HCT116 (cell line): ENCODE results near the gene METTL18. TPM values are rescaled to one million over a fixed set of nuclear protein-coding genes. Genes with fewer than 3 reads are reported as not detected.

Experiments used
- ATAC-seq: fragments of 200-7000 bp; cut with Tn5 transposase; 2 replicates; pipeline ENCODE4 v1.9.1; 2020; ENCODE audit warnings: mild to moderate bottlenecking, moderate library complexity
- BruUV-seq: library from RNA; stranded (reverse); fragments of 400-500 nt; replicated peaks from 2 replicates; lab custom pipeline; 2021; lab: Mats Ljungman, UMichigan
- CTCF ChIA-PET: fragments of 300-600 bp; sonication (Branson Sonifier 250); formaldehyde crosslinking; loops from one replicate; lab custom pipeline; 2021; ENCODE audit warnings: antibody characterized with exemption; lab: Charles Lee
- POLR2A ChIA-PET: fragments of 300-600, 350-600 bp; sonication (Branson Sonifier 250); formaldehyde crosslinking; loops from one replicate; lab custom pipeline; 2021; ENCODE audit warnings: antibody characterized with exemption; lab: Charles Lee
- RAD21 ChIA-PET, 2 experiments: fragments of 300-600 bp; sonication (Branson Sonifier 250); formaldehyde crosslinking; loops; one replicate each; lab custom pipeline; 2023; ENCODE audit warnings: low total read pairs in 2 of 2; ENCODE audit not compliant: uncharacterized antibody in 2 of 2, unreplicated experiment in 2 of 2, low non-redundant PET in 1 of 2; lab: Charles Lee
- DNase-seq: peaks from one replicate; pipeline ENCODE4 v3.0.0-alpha.2; 2010; ENCODE audit warnings: low read depth, low spot score
- H2AFZ ChIP-seq: fragments of 200-600 bp; shearing (Covaris generic), sonication (generic); 2 replicates; pipeline ENCODE4 v1.6.1; 2017; ENCODE audit warnings: low read depth, mixed run types, mixed read lengths, antibody characterized with exemption, low read length; ENCODE audit not compliant: poor library complexity, severe bottlenecking
- H3K27ac ChIP-seq: 2 replicates; pipeline ENCODE4 v1.5.1; 2012; ENCODE audit warnings: low read depth, low read length
- H3K27me3 ChIP-seq: fragments of 200-600 bp; sonication (generic); 2 replicates; pipeline ENCODE4 v1.6.1; 2016; ENCODE audit warnings: mixed run types, low read length, mixed read lengths; ENCODE audit not compliant: insufficient read depth
- H3K36me3 ChIP-seq, 2 experiments: fragments of 200-500 bp in 1 of 2; fragments of 200-600 bp in 1 of 2; sonication (Bioruptor generic) in 1 of 2; sonication (generic) in 1 of 2; 2 replicates each; pipeline versions ENCODE4 v1.5.1 to v1.6.1; 2014 to 2016; ENCODE audit warnings: low read length in 2 of 2, inconsistent platforms in 1 of 2, mixed read lengths in 1 of 2, mixed run types in 1 of 2; ENCODE audit not compliant: insufficient read depth in 2 of 2, control insufficient read depth in 1 of 2
- H3K4me1 ChIP-seq, 2 experiments: fragments of 200-600 bp in 1 of 2; sonication (generic) in 1 of 2; 2 replicates each; pipeline versions ENCODE4 v1.5.1 to v1.6.1; 2012 to 2017; ENCODE audit warnings: low read length in 2 of 2, inconsistent platforms in 1 of 2, mild to moderate bottlenecking in 1 of 2, mixed read lengths in 1 of 2, mixed run types in 1 of 2, moderate library complexity in 1 of 2; ENCODE audit not compliant: insufficient read depth in 2 of 2, control insufficient read depth in 1 of 2
- H3K4me2 ChIP-seq: fragments of 200-600 bp; sonication (generic); 2 replicates; pipeline ENCODE4 v1.6.1; 2017; ENCODE audit warnings: mixed run types, low read length, mixed read lengths
- H3K4me3 ChIP-seq, 2 experiments: fragments of 200-600 bp in 1 of 2; sonication (generic) in 1 of 2; replicated peaks in 1 of 2; 2 replicates each; pipeline ENCODE4 v1.5.1; 2011 to 2016; ENCODE audit warnings: low read length in 2 of 2, control low read depth in 1 of 2, low read depth in 1 of 2, mild to moderate bottlenecking in 1 of 2, mixed read lengths in 1 of 2, mixed run types in 1 of 2
- H3K79me2 ChIP-seq: fragments of 200-600 bp; sonication (generic); 2 replicates; pipeline ENCODE4 v1.6.1; 2017; ENCODE audit warnings: mild to moderate bottlenecking, mixed run types, low read length, moderate library complexity, mixed read lengths; ENCODE audit not compliant: insufficient read depth
- H3K9ac ChIP-seq: fragments of 200-600 bp; sonication (generic); 2 replicates; pipeline ENCODE4 v1.6.1; 2016; ENCODE audit warnings: low read length, mixed read lengths
- H3K9me2 ChIP-seq: fragments of 200-600 bp; sonication (generic), shearing (Covaris generic); 2 replicates; pipeline ENCODE4 v1.6.1; 2017; ENCODE audit warnings: mixed run types, mild to moderate bottlenecking, moderate library complexity; ENCODE audit not compliant: insufficient read depth
- H3K9me3 ChIP-seq, 2 experiments: fragments of 200-500 bp in 1 of 2; fragments of 200-600 bp in 1 of 2; sonication (Bioruptor generic) in 1 of 2; sonication (generic) in 1 of 2; 2 replicates each; pipeline ENCODE4 v1.6.1; 2014 to 2017; ENCODE audit warnings: low read length in 2 of 2, mixed read lengths in 2 of 2, inconsistent platforms in 1 of 2, low read depth in 1 of 2, mild to moderate bottlenecking in 1 of 2, mixed run types in 1 of 2, moderate library complexity in 1 of 2; ENCODE audit not compliant: control insufficient read depth in 1 of 2, insufficient read depth in 1 of 2
- H4K20me1 ChIP-seq: fragments of 200-600 bp; sonication (generic), shearing (Covaris generic); 2 replicates; pipeline ENCODE4 v1.6.1; 2017; ENCODE audit warnings: mixed run types, mild to moderate bottlenecking, moderate library complexity; ENCODE audit not compliant: insufficient read depth
- ATF3 ChIP-seq: IDR thresholded peaks from 2 replicates; pipeline ENCODE4 v1.6.1; 2012
- CBX3 ChIP-seq: IDR thresholded peaks from 2 replicates; pipeline ENCODE4 v1.6.1; 2012; ENCODE audit warnings: low read depth
- CEBPB ChIP-seq: IDR thresholded peaks from 2 replicates; pipeline ENCODE4 v1.6.1; 2012; ENCODE audit warnings: low read depth
- EGR1 ChIP-seq: IDR thresholded peaks from 2 replicates; pipeline ENCODE4 v1.6.1; 2012; ENCODE audit warnings: low read depth
- EZH2 ChIP-seq: fragments of 200-600 bp; sonication (generic); IDR thresholded peaks from 2 replicates; pipeline ENCODE4 v1.6.1; 2017; ENCODE audit warnings: antibody characterized with exemption, mixed run types
- EZH2phosphoT487 ChIP-seq: fragments of 200-600 bp; IDR thresholded peaks from 2 replicates; pipeline ENCODE4 v1.6.1; 2018; ENCODE audit warnings: antibody characterized with exemption, borderline replicate concordance
- FOSL1 ChIP-seq: IDR thresholded peaks from 2 replicates; pipeline ENCODE4 v1.6.1; 2012; ENCODE audit warnings: low read depth
- JUND ChIP-seq: IDR thresholded peaks from 2 replicates; pipeline ENCODE4 v1.6.1; 2012
- POLR2A ChIP-seq: IDR thresholded peaks from 2 replicates; pipeline ENCODE4 v1.7.0; 2011; ENCODE audit warnings: borderline replicate concordance; ENCODE audit not compliant: insufficient read depth, insufficient read length; ENCODE audit errors: extremely low read depth
- POLR2AphosphoS5 ChIP-seq: IDR thresholded peaks from 2 replicates; pipeline ENCODE4 v1.6.1; 2011; ENCODE audit warnings: mild to moderate bottlenecking, low read depth, low read length, moderate library complexity
- RAD21 ChIP-seq: IDR thresholded peaks from 2 replicates; pipeline ENCODE4 v1.6.1; 2012; ENCODE audit warnings: low read depth, mild to moderate bottlenecking
- SP1 ChIP-seq: IDR thresholded peaks from 2 replicates; pipeline ENCODE4 v1.6.1; 2012; ENCODE audit warnings: low read depth
- TCF7L2 ChIP-seq: IDR thresholded peaks from 2 replicates; pipeline ENCODE4 v1.7.0; 2011; ENCODE audit warnings: borderline replicate concordance, inconsistent platforms; ENCODE audit not compliant: insufficient read depth, insufficient read length; ENCODE audit errors: extremely low read depth
- ZFX ChIP-seq: fragments of 450-650 bp; IDR thresholded peaks from 2 replicates; pipeline ENCODE4 v1.6.1; 2017
- ZNF274 ChIP-seq: fragments of 200-500 bp; sonication (Bioruptor generic); IDR thresholded peaks from 2 replicates; pipeline ENCODE4 v1.6.1; 2014; ENCODE audit warnings: mild to moderate bottlenecking, low read depth, low read length, inconsistent platforms
- intact Hi-C: fragments of 100-400 bp; cut with micrococcal nuclease; formaldehyde crosslinking; loops from 2 replicates; pipeline ENCODE4 v1.10.0; 2022
- total RNA-seq: library from RNA; stranded (reverse); gene quantifications from one replicate; pipeline ENCODE4 v1.2.1, GENCODE V29; 2021; ENCODE audit not compliant: unreplicated experiment
- TF ChIP-seq, protein P1 (sequence below): IDR thresholded peaks from 2 replicates; pipeline ENCODE4 v1.6.1; 2012; ENCODE audit warnings: low read depth

The METTL18 gene
- total RNA-seq, 1 experiment from 2014 or later = 7.4 TPM

GRCh38 chr1:169746550-169746949 is 48.2 kb downstream of the METTL18 start:
- no TSS peak for BruUV-seq
- no peaks in the 10 kb centered on the region for H3K36me3 ChIP-seq
- H3K4me2 ChIP-seq = no peak overlapping the region
- ChIA-PET POLR2A (no interaction called here), RAD21 (no interaction called here), CTCF (no interaction called here)
- no peaks in the 10 kb centered on the region for H3K79me2 ChIP-seq
- H3K27ac ChIP-seq = no peak overlapping the region
- no peak overlapping the region for H3K9ac ChIP-seq
- intact Hi-C loops = no loop called here
- H4K20me1 ChIP-seq = no peaks in the 10 kb centered on the region
- no peak overlapping the region for H2AFZ ChIP-seq
- ATAC-seq (no peak), DNase-seq (no peak)
- no peaks in the 10 kb centered on the region for H3K9me2 ChIP-seq
- no peak overlapping the region for H3K4me3 ChIP-seq
- TF ChIP-seq EGR1 (no peak), EZH2 (no peak), TCF7L2 (no peak), RAD21 (no peak), ZNF274 (no peak), EZH2phosphoT487 (no peak), SP1 (no peak), POLR2A (no peak), CEBPB (no peak), POLR2AphosphoS5 (no peak), ATF3 (no peak), JUND (no peak), ZFX (no peak), CBX3 (no peak), FOSL1 (no peak)
- TF ChIP-seq, protein P1, sequence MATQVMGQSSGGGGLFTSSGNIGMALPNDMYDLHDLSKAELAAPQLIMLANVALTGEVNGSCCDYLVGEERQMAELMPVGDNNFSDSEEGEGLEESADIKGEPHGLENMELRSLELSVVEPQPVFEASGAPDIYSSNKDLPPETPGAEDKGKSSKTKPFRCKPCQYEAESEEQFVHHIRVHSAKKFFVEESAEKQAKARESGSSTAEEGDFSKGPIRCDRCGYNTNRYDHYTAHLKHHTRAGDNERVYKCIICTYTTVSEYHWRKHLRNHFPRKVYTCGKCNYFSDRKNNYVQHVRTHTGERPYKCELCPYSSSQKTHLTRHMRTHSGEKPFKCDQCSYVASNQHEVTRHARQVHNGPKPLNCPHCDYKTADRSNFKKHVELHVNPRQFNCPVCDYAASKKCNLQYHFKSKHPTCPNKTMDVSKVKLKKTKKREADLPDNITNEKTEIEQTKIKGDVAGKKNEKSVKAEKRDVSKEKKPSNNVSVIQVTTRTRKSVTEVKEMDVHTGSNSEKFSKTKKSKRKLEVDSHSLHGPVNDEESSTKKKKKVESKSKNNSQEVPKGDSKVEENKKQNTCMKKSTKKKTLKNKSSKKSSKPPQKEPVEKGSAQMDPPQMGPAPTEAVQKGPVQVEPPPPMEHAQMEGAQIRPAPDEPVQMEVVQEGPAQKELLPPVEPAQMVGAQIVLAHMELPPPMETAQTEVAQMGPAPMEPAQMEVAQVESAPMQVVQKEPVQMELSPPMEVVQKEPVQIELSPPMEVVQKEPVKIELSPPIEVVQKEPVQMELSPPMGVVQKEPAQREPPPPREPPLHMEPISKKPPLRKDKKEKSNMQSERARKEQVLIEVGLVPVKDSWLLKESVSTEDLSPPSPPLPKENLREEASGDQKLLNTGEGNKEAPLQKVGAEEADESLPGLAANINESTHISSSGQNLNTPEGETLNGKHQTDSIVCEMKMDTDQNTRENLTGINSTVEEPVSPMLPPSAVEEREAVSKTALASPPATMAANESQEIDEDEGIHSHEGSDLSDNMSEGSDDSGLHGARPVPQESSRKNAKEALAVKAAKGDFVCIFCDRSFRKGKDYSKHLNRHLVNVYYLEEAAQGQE = no peak
- TF ChIP-seq, all 23 proteins: peak for 0
- Histone ChIP-seq H3K27me3 (no peaks in the 10 kb centered on the region), H3K4me1 (peaks cover 0 to 3% of the 10 kb centered on the region in 2 experiments; a peak in 1 of 4 replicates), H3K9me3 (no peaks in the 10 kb centered on the region)
